ENCODE measurements around the gene TCEANC2. TPM values are rescaled to one million over a fixed set of nuclear protein-coding genes. Genes with fewer than 3 reads are reported as not detected.

TCEANC2 gene
- polyA plus RNA-seq, 1 donor: 5.4 TPM

- no peak for DNase-seq (ENCODE audit: low read depth)
Measured at GRCh38 chr1:54136269-54136896, 83.0 kb downstream of the TCEANC2 start.

GRCh38 chr1:54136963-54137533 lies 83.6 kb downstream of the TCEANC2 start:
- DNase-seq (ENCODE audit: low read depth): no peak

- DNase-seq (ENCODE audit: low read depth): no peak
Measured at GRCh38 chr1:54137534-54138061, 84.2 kb downstream of the TCEANC2 start.

GRCh38 chr1:54138994-54139393 lies 85.6 kb downstream of the TCEANC2 start:
- DNase-seq (ENCODE audit: low read depth): no peak

GRCh38 chr1:54139711-54140110 lies 86.3 kb downstream of the TCEANC2 start:
- no peak for DNase-seq (ENCODE audit: low read depth)

GRCh38 chr1:54142146-54142900 lies 88.9 kb downstream of the TCEANC2 start:
- DNase-seq (ENCODE audit: low read depth): no peak

GRCh38 chr1:54144366-54144765 lies 91.0 kb downstream of the TCEANC2 start:
- no peak for DNase-seq (ENCODE audit: low read depth)

GRCh38 chr1:54149734-54150133 lies 96.3 kb downstream of the TCEANC2 start:
- no peak for DNase-seq (ENCODE audit: low read depth)

GRCh38 chr1:54151013-54151412 lies 97.6 kb downstream of the TCEANC2 start:
- no peak for DNase-seq (ENCODE audit: low read depth)

- no peak for DNase-seq (ENCODE audit: low read depth)
Measured at GRCh38 chr1:54152696-54153095, 99.3 kb downstream of the TCEANC2 start, which contains the start of gene CDCP2. Gene CDCP2 (minus strand): TSS chr1:54153000. CDS start chr1:54152922, 78 bp downstream.

- peak; percentile 11 for DNase-seq (ENCODE audit: low read depth)
Measured at GRCh38 chr1:54153535-54154439, 100.4 kb downstream of the TCEANC2 start.

Other genes starting within 250 kb of the TCEANC2 start
- 9.3 TPM for gene NDC1, start 215.3 kb upstream of the TCEANC2 start, polyA plus RNA-seq (ENCODE audit: insufficient read length)
- gene YIPF1, start 163.8 kb upstream of the TCEANC2 start, polyA plus RNA-seq (ENCODE audit: insufficient read length): 13.8 TPM
- gene DIO1, start 159.4 kb upstream of the TCEANC2 start, polyA plus RNA-seq (ENCODE audit: insufficient read length): 0.37 TPM
- 22.2 TPM for gene IFT25, start 107.9 kb upstream of the TCEANC2 start, polyA plus RNA-seq (ENCODE audit: insufficient read length)
- 21.0 TPM for gene LRRC42, start 107.3 kb upstream of the TCEANC2 start, polyA plus RNA-seq (ENCODE audit: insufficient read length)
- gene LDLRAD1, start 35.4 kb upstream of the TCEANC2 start, polyA plus RNA-seq (ENCODE audit: insufficient read length): not detected
- 137 TPM for gene TMEM59, start 404 bp upstream of the TCEANC2 start, polyA plus RNA-seq (ENCODE audit: insufficient read length)
- 0.08 TPM for gene CDCP2, start 99.4 kb downstream of the TCEANC2 start, polyA plus RNA-seq (ENCODE audit: insufficient read length)
- 7.1 TPM for gene CYB5RL, start 146.4 kb downstream of the TCEANC2 start, polyA plus RNA-seq (ENCODE audit: insufficient read length)
- gene MRPL37, start 146.6 kb downstream of the TCEANC2 start, polyA plus RNA-seq (ENCODE audit: insufficient read length): 61.5 TPM